ENCODE results near the gene POLR3GL.

- no peak for TF ChIP-seq POU6F1 (CRISPR knock-in tag; IDR thresholded peaks at IDR 0.05; ENCODE audit: borderline replicate concordance, low read depth)
- TF ChIP-seq TOX (CRISPR knock-in tag; IDR thresholded peaks at IDR 0.05; ENCODE audit: borderline replicate concordance) = no peak
- no peak for TF ChIP-seq PATZ1 (CRISPR knock-in tag; IDR thresholded peaks at IDR 0.05; ENCODE audit: borderline replicate concordance)
- TF ChIP-seq ZNF70 (CRISPR knock-in tag; IDR thresholded peaks at IDR 0.05) = no peak
- TF ChIP-seq CSDC2 (CRISPR knock-in tag; IDR thresholded peaks at IDR 0.05) = no peak
- no peak for TF ChIP-seq ARNTL (CRISPR knock-in tag; IDR thresholded peaks at IDR 0.05; ENCODE audit: borderline replicate concordance, low read depth)
- no peak for TF ChIP-seq ISL1 (CRISPR knock-in tag; IDR thresholded peaks at IDR 0.05)
- TF ChIP-seq ZC3H10 (CRISPR knock-in tag; IDR thresholded peaks at IDR 0.05) = no peak
- TF ChIP-seq TSHZ2 (CRISPR knock-in tag; IDR thresholded peaks at IDR 0.05) = no peak
- no peak for TF ChIP-seq BACH2 (CRISPR knock-in tag; IDR thresholded peaks at IDR 0.05; ENCODE audit: borderline replicate concordance)
- no peak for TF ChIP-seq ZFP3 (CRISPR knock-in tag; IDR thresholded peaks at IDR 0.05)
- TF ChIP-seq CREB5 (CRISPR knock-in tag; IDR thresholded peaks at IDR 0.05; ENCODE audit: low read depth) = no peak
These were observed 32.7 kb downstream of the POLR3GL start for GRCh38 chr1:145997016-145997717.

Measured in SK-N-SH treated with all-trans-retinoic acid at 6 μM for 48 hours (cell line).